ENCODE data around the gene BHLHE23.

The BHLHE23 gene

DNA sequence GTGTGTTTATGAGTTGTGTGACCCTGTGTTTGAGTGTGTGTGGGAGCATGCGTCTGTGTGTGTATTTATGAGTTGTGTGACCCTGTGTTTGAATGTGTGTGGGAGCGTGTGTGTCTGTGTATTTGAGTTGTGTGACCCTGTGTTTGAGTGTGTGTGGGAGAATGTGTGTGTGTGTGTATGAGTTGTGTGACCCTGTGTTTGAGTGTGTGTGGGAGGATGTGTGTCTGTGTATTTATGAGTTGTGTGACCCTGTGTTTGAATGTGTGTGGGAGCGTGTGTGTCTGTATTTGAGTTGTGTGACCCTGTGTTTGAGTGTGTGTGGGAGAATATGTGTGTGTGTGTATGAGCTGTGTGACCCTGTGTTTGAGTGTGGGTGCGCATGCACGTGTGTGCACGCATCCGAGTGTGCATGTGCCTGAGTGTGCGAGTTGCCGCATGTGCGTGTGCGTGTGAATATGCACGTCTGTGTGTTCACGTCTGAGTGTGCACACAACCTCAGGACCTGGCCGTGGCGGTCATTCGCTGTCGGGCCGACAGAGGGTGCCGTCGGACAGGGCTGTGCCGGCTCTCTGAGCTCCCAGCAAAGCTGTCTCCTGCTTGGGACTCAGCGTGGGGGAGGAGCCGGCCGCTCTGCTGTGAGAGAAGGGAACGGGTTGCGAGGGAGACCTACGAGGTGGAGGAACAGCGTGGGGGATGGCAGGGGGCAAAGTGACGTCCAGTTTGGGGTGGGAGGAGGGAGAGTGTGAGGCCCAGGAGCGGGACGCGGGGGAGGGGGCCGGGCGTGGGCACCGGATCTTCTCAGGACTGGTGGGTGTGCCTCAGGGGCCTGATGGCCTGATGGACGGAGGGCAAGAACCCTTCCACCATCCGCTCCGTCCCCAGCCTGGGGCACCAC is 34.6 kb downstream of the BHLHE23 start:
- Histone ChIP-seq H3K27ac (peak overlapping the region; percentile 35), H3K4me3 (ENCODE audit: low read depth, low read length) (peak overlapping the region; percentile 17; the same call in 1 of the 2 replicates), H3K36me3 (no peaks in the 10 kb centered on the region), H3K27me3 (ENCODE audit: insufficient read depth, low read depth, severe bottlenecking) (no peaks in the 10 kb centered on the region), H3K9me3 (ENCODE audit: severe bottlenecking) (no peaks in the 10 kb centered on the region)
- TF ChIP-seq, protein P1, sequence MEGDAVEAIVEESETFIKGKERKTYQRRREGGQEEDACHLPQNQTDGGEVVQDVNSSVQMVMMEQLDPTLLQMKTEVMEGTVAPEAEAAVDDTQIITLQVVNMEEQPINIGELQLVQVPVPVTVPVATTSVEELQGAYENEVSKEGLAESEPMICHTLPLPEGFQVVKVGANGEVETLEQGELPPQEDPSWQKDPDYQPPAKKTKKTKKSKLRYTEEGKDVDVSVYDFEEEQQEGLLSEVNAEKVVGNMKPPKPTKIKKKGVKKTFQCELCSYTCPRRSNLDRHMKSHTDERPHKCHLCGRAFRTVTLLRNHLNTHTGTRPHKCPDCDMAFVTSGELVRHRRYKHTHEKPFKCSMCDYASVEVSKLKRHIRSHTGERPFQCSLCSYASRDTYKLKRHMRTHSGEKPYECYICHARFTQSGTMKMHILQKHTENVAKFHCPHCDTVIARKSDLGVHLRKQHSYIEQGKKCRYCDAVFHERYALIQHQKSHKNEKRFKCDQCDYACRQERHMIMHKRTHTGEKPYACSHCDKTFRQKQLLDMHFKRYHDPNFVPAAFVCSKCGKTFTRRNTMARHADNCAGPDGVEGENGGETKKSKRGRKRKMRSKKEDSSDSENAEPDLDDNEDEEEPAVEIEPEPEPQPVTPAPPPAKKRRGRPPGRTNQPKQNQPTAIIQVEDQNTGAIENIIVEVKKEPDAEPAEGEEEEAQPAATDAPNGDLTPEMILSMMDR (IDR thresholded peaks at IDR 0.05; ENCODE audit: low read depth, low read length): peak; percentile 97
- DNase-seq: peak; percentile 93

DNA sequence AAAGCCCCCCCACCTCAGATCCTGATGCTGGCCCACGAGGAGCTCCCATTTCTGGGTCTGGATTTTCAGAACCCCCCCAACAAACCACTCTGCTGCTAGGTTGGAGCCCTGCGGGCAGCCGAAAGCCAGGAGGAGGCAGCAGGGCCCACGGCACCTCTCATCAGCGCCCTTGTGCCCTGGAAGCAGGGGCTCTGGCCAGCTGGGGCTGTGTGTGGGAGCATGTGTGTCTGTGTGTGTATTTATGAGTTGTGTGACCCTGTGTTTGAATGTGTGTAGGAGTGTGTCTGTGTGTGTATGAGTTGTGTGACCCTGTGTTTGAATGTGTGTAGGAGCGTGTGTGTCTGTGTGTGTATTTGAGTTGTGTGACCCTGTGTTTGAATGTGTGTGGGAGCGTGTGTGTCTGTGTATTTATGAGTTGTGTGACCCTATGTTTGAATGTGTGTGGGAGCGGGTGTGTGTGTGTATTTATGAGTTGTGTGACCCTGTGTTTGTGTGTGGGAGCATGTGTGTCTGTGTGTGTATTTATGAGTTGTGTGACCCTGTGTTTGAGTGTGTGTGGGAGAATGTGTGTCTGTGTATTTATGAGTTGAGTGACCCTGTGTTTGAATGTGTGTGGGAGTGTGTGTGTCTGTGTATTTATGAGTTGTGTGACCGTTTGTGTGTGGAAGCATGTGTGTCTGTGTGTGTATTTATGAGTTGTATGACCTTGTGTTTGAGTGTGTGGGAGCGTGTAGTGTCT is 35.4 kb downstream of the BHLHE23 start:
- H3K27ac ChIP-seq: no peak overlapping the region
- H3K9me3 ChIP-seq (ENCODE audit: severe bottlenecking): no peaks in the 10 kb centered on the region
- TF ChIP-seq, protein P1 (IDR thresholded peaks at IDR 0.05; ENCODE audit: low read depth, low read length): no peak
- no peaks in the 10 kb centered on the region for H3K36me3 ChIP-seq
- H3K4me3 ChIP-seq (ENCODE audit: low read depth, low read length): no peak overlapping the region
- no peaks in the 10 kb centered on the region for H3K27me3 ChIP-seq (ENCODE audit: insufficient read depth, low read depth, severe bottlenecking)
- no peak for DNase-seq

DNA sequence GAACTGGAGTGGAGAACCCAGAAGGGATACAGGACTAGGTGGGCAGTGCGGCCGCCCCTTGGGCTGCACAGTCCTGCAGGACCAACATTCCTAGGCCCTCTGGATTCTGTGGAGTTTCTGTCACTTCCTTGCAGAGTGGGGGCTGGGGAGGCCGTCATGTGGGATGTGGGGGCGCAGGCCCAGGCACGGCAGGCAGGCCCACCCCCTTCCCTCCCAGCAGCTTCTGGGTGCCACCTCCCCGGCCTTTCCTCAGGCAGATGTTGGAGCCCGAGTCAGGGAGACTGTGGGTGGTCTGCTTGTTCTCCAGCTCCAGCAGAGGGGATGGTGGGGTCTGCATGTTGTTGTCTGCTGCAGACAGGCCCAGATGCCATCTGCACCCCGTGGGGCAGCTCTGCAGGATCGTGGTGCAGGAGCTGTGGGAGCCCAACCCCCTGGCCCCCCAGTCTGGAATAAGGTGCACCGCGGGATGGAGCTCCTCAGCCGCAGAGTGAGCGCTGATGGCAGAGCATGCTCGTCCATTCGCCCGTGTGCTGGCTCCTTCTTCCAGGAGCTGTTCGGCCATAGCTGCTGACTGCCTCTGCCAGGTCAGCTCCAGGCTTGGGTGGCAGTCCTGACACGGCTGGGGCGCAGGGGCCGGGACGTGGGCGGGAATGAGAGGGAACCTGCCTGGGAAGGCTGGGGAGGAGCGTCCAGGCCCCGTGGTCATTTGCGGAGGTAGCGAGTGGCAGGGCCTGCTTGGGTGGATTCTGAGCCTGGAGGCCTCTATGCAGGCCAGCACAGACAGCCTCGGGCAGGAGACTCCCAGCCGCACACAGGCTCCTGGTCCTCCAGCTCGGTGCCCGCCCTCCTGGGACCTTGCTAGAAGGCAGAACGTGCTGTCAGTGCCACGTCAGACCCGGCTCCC is 36.2 kb downstream of the BHLHE23 start:
- H3K36me3 ChIP-seq: no peaks in the 10 kb centered on the region
- no peaks in the 10 kb centered on the region for H3K27me3 ChIP-seq (ENCODE audit: insufficient read depth, low read depth, severe bottlenecking)
- no peak overlapping the region for H3K27ac ChIP-seq
- TF ChIP-seq, protein P1 (IDR thresholded peaks at IDR 0.05; ENCODE audit: low read depth, low read length): no peak
- no peak for DNase-seq
- H3K9me3 ChIP-seq (ENCODE audit: severe bottlenecking): no peaks in the 10 kb centered on the region
- no peak overlapping the region for H3K4me3 ChIP-seq (ENCODE audit: low read depth, low read length)

DNA sequence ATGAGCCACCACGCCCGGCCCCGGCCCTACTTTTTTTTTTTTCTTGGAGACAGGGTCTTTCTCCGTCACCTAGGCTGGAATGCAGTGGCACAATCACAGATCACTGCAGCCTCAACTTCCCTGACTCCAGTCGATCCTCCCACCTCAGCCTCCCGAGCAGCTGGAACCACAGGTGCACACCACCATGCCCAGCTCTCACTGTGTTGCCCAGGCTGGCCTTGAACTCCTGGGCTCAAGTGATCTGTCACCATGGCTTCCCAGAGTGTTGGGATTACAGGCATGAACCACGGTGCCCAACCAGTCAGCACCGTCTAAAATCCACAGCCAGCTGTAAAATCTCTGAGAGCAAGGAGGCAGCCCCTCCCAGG is 36.8 kb downstream of the BHLHE23 start:
- Histone ChIP-seq H3K9me3 (ENCODE audit: severe bottlenecking) (no peaks in the 10 kb centered on the region), H3K27me3 (ENCODE audit: insufficient read depth, low read depth, severe bottlenecking) (no peaks in the 10 kb centered on the region), H3K27ac (no peak overlapping the region), H3K36me3 (no peaks in the 10 kb centered on the region), H3K4me3 (ENCODE audit: low read depth, low read length) (no peak overlapping the region)
- no peak for DNase-seq
- TF ChIP-seq, protein P1 (IDR thresholded peaks at IDR 0.05; ENCODE audit: low read depth, low read length): no peak

DNA sequence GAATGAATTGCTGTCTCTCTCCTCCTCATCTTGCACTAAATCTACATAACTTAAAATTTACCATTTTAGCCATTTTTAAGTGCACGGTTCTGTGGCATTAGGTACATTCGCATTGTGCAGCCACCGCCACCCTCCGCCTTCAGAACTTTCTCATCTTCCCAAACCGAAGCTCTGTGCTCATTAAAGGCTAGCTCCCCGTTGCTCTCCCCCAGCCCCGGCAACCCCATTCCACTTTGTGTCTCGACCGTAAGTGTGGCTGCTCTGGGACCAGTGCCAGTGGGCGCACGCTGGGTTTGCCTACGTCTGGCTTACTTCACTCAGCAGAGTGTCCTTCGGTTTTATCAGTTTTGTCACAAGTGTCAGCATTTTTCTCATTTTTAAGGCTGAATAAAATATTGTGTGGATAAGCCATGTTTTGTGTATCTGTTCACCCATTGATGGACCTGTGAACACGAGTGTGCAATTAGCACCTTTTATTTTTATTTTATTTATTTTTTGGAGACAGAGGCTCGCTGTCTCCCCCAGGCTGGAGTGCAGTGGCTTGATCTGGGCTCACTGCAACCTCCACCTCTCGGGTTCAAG is 37.5 kb downstream of the BHLHE23 start:
- TF ChIP-seq, protein P1 (IDR thresholded peaks at IDR 0.05; ENCODE audit: low read depth, low read length): no peak
- no peak overlapping the region for H3K27ac ChIP-seq
- H3K36me3 ChIP-seq: no peaks in the 10 kb centered on the region
- DNase-seq: no peak
- H3K9me3 ChIP-seq (ENCODE audit: severe bottlenecking): no peaks in the 10 kb centered on the region
- H3K27me3 ChIP-seq (ENCODE audit: insufficient read depth, low read depth, severe bottlenecking): no peaks in the 10 kb centered on the region
- no peak overlapping the region for H3K4me3 ChIP-seq (ENCODE audit: low read depth, low read length)
